Measurements from ENCODE around the gene OOSP4B.
"Not testable (repeated sequence)": the region's sequence is repeated elsewhere in the genome, so short reads cannot be mapped to it uniquely, and the experiment has no call there.

The OOSP4B gene

GRCh38 chr11:60059052-60059451 is 42.1 kb downstream of the OOSP4B start:
- Histone ChIP-seq H3K4me3 (no peak overlapping the region), H3K27ac (no peak overlapping the region)

DNA sequence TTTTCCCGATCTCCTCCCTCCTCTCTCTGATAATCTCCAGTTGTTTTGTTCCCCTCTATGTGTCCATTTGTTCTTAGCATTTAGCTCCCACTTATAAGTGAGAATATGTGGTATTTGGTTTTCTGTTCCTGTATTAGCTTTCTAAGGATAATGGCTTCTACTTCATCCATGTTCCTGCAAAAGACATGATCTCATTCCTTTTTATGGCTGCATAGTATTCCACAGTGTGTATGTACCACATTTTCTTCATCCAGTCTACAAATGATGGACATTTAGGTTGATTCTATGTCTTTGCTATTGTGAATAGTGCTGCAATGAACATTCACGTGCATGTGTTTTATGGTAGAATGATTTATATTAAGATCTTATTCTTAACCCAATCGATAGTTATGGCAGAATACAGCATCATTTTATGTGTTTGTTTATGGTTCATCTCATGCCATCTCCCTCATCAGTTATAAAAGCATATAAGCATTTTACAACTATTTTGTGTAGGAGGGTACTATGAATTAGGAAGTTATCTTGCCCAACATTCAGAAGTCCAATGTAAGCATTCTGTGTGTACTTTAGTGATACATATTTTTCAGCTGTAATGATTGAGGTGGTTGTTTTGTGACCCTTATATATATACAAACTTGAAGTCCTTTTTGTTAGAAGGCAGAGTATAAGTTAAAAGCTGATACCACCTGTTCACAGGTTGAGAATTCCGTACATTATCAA is 42.7 kb downstream of the OOSP4B start:
- no peak overlapping the region for H3K27ac ChIP-seq

DNA sequence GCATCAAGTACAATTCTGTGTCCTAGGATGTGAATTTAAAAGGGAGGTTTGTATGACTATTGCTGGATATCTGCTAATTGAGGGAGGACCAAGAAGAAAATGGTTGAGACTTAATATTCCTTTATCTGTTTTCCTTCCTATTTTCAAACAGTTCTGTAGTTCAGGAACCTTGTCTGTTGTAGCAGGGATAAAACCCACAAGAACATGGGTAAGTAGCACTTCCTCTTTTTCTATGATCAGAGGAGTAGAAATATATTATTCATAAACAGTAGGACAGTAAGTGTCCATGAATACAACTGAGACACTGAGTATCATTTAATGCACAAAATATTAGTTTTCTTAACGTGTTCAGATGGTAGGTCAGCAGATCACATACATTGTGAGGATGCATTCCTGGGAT is 47.1 kb downstream of the OOSP4B start:
- H3K4me3 ChIP-seq, result no peak overlapping the region
- no peak overlapping the region for H3K27ac ChIP-seq

More for the DNA sequence above, 42.7 kb downstream of the OOSP4B start:
- H3K4me3 ChIP-seq, result no peak overlapping the region

- Histone ChIP-seq H3K4me3 (no peak overlapping the region), H3K27ac (no peak overlapping the region)
These were observed 48.8 kb downstream of the OOSP4B start for GRCh38 chr11:60065801-60066200.

DNA sequence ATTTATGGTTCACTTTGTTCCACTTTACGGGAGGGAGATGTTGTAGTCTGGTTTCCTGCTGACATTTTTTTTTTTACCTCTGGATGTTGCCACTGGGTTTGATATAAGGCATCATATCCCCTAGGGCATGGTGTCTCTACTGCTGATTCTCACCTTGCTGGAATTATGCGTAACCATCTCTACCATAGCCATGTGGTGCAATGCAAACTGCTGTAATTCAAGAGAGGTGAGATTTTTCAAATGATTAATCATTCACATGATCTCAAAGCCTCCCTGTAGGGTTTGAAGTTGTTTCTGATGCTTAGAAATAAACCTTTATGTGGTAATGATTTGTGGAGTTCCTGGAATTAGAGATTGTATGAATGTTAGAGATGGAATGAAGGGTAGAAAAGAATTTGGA is 52.5 kb downstream of the OOSP4B start:
- H3K4me3 ChIP-seq, result no peak overlapping the region
- no peak overlapping the region for H3K27ac ChIP-seq

DNA sequence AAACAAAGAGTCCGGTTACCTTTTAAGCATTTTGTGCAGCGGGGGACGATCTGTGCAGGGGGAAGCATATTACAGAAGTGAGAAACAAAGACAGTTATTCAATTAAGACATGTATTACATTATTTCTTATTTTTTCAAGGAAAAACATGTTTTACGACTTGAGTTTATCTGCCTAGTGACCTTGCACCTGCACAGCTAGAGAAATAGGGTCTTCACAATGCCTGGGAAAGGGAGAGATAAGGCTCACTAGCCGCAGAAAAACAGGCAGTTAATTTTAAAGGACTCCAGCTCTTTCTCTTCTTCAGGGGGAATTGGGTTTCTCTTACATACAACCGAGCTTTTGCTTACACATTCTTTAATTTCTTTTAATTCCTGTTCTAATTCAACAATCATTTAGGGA is 54.7 kb downstream of the OOSP4B start:
- not testable (repeated sequence) for H3K27ac ChIP-seq, H3K4me3 ChIP-seq

DNA sequence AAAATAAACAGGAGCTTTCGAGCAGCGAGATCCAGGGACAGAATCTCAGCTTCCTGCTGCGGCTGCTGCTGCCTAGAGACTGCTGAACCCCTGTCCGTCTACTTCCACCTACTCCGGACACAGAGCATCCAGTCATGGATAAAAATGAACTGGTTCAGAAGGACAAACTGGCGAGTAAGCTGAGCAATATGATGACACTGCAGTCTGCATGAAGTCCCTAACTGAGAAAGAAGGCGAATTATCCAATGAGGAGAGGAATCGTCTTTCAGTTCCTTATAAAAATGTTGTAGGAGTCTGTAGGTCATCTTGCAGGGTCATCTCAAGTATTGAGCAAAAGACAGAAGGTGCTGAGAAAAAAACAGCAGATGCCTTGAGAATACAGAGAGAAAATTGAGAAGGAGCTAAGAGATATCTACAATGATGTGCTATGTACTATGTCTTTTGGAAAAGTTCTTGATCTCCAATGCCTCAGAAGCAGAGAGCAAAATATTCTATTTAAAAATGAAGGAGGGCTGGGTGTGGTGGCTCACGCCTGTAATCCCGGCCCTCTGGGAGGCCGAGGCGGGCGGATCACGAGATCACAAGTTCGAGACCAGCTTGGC is 60.3 kb downstream of the OOSP4B start:
- Histone ChIP-seq H3K27ac (no peak overlapping the region), H3K4me3 (no peak overlapping the region)

DNA sequence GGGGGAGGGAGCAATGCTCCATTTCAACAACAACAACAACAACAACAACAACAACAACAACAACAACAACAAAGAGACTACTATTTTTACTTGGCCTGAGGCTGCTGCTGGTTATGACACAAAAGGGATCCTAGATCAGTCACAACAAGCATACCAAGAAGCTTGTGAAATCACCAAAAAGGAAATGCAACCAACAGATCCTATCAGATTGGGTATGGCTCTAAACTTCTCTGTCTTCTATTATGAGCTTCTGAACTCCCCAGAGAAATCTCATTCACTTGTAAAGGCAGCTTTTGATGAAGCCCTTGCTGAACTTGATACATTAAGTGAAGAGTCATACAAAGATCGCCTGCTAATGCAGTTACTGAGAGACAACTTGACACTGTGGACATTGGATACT is 61.0 kb downstream of the OOSP4B start:
- Histone ChIP-seq H3K27ac (no peak overlapping the region), H3K4me3 (no peak overlapping the region)

DNA sequence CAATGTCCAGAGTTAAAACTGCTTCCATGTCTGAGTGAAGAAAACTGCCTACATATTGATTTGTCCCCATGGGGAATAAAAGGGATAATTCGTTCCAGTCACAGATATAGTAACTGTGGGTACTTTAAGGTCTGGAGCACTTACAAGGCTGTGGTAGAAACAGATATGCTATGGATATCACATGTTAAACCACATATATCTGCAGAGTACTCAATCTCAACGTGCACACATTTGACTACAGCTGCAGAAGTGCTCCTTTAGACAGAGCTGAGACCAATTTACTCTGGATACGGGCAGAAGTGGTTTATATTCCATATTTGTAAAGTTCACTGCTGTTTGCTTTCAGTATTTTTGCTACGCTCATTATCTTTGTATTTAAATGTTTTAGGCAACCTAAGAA is 61.8 kb downstream of the OOSP4B start:
- no peak overlapping the region for H3K4me3 ChIP-seq
- H3K27ac ChIP-seq, result no peak overlapping the region

DNA sequence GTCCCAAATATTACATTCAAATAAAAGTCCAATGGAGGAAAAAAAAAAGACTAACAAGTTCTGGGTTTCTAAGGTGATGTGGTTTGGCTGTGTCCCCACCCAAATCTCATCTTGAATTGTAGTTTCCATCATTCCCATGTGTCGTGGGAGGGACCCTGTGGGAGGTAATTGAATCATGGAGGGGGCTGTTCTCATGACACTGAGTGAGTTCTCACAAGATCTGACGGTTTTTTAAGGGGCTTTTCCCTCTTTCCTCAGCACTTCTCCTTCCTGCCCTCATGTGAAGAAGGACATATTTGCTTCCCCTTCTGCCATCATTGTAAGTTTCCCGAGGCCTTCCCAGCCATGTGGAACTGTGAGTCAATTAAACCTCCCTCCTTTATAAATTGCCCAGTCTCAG is 63.6 kb downstream of the OOSP4B start:
- H3K4me3 ChIP-seq, result no peak overlapping the region
- H3K27ac ChIP-seq, result no peak overlapping the region
